Tibial nerve (tissue), 4 donors: Measurements from ENCODE around the gene TRIM69.

Experiments used
- CTCF ChIP-seq, 5 experiments: fragments of 200-600 bp in 3 of 5; fragments of 450-650 bp in 2 of 5; sonication (generic) in 3 of 5; IDR thresholded peaks; one replicate each; pipeline ENCODE4 v1.5.1; 2016 to 2019; ENCODE audit warnings: antibody characterized with exemption in 5 of 5, mild to moderate bottlenecking in 3 of 5, moderate library complexity in 2 of 5
- EP300 ChIP-seq, 2 donors: sonication (generic); formaldehyde crosslinking; IDR thresholded peaks; one replicate each; pipeline ENCODE4 v1.6.1; 2017; ENCODE audit warnings: antibody characterized with exemption in 2 of 2, mild to moderate bottlenecking in 1 of 2
- POLR2A ChIP-seq, 2 donors: fragments of 450-650 bp; IDR thresholded peaks; one replicate each; pipeline ENCODE4 v1.6.1; 2017; ENCODE audit warnings: antibody characterized with exemption in 2 of 2, mild to moderate bottlenecking in 2 of 2, moderate library complexity in 2 of 2

GRCh38 chr15:44692659-44693058 is 43.7 kb upstream of the TRIM69 start:
- no peak for TF ChIP-seq CTCF (IDR thresholded peaks at IDR 0.05)
- no peak for TF ChIP-seq POLR2A (IDR thresholded peaks at IDR 0.05)
- TF ChIP-seq EP300 (IDR thresholded peaks at IDR 0.05), result no peak
